Gastrocnemius medialis (tissue), 4 donors: ENCODE results near the gene IFT81. TPM values are rescaled to one million over a fixed set of nuclear protein-coding genes. Genes with fewer than 3 reads are reported as not detected.
A peak's percentile ranks its signal among the peaks of the same experiment; 100 is the strongest.
"Not testable (repeated sequence)": the region's sequence is repeated elsewhere in the genome, so short reads cannot be mapped to it uniquely, and the experiment has no call there.

Source experiments
- ATAC-seq, 2 donors: fragments of 150-250 bp; one replicate each; pipeline ENCODE4 v1.9.1; 2016
- DNase-seq, 2 donors: peaks; one replicate each; pipeline ENCODE4 v3.0.0-alpha.2; 2019
- H3K27ac ChIP-seq, 4 donors: fragments of 200-600 bp; sonication (generic); 1 replicate in 1 of 4; 2 replicates in 3 of 4; pipeline ENCODE4 v1.5.1; 2016 to 2018; ENCODE audit warnings: mild to moderate bottlenecking in 2 of 4, moderate library complexity in 1 of 4
- H3K27me3 ChIP-seq, 3 donors: fragments of 200-600 bp; sonication (generic) in 2 of 3; 1 replicate in 1 of 3; 2 replicates in 2 of 3; pipeline versions ENCODE4 v1.5.1 to v1.6.0; 2016 to 2019; ENCODE audit warnings: mild to moderate bottlenecking in 1 of 3, moderate library complexity in 1 of 3
- H3K36me3 ChIP-seq, 2 donors: fragments of 200-600 bp; sonication (generic) in 1 of 2; one replicate each; pipeline ENCODE4 v1.5.1; 2017 to 2018
- H3K4me1 ChIP-seq, 2 donors: fragments of 200-600 bp; sonication (generic) in 1 of 2; one replicate each; pipeline ENCODE4 v1.5.1; 2016 to 2017; ENCODE audit warnings: mild to moderate bottlenecking in 2 of 2
- H3K4me3 ChIP-seq, 4 donors: fragments of 200-600 bp; sonication (generic) in 3 of 4; 1 replicate in 1 of 4; 2 replicates in 3 of 4; pipeline ENCODE4 v1.5.1; 2016 to 2019; ENCODE audit warnings: mild to moderate bottlenecking in 2 of 4
- H3K9me3 ChIP-seq, 3 donors: fragments of 200-600 bp; sonication (generic) in 2 of 3; 1 replicate in 1 of 3; 2 replicates in 2 of 3; pipeline ENCODE4 v1.5.1; 2016 to 2019
- CTCF ChIP-seq, 5 experiments: fragments of 450-650 bp in 3 of 5; fragments of 200-600 bp in 2 of 5; sonication (generic) in 2 of 5; IDR thresholded peaks in 4 of 5; conservative IDR thresholded peaks in 1 of 5; 1 replicate in 4 of 5; 2 replicates in 1 of 5; pipeline ENCODE4 v1.5.1; 2016 to 2019; ENCODE audit warnings: antibody characterized with exemption in 5 of 5, mild to moderate bottlenecking in 3 of 5, moderate library complexity in 3 of 5
- POLR2A ChIP-seq, 2 donors: fragments of 450-650 bp; IDR thresholded peaks; one replicate each; pipeline ENCODE4 v1.6.1; 2017; ENCODE audit warnings: antibody characterized with exemption in 2 of 2, mild to moderate bottlenecking in 2 of 2, moderate library complexity in 2 of 2
- in situ Hi-C, 4 donors: fragments of 200-750 bp; cut with MboI; loops; one replicate each; pipeline versions ENCODE4 v1.15.0 to v1.8.0; 2017; ENCODE audit warnings: low sequenced_read_pairs in 4 of 4
- intact Hi-C: fragments of 100-400 bp; cut with DNase I; formaldehyde crosslinking; loops from one replicate; pipeline ENCODE4 v1.15.1; 2023; ENCODE audit warnings: low total_unique reads
- total RNA-seq, 4 donors: library from RNA; depleted of rRNA; stranded (reverse); fragments of >200 nt; gene quantifications; one replicate each; pipeline versions ENCODE4 v1.1.0 to v1.2.3, GENCODE V29; 2016

IFT81 gene
- total RNA-seq, 4 donors from 2014 or later: 3.3 to 4.5 (median 3.7) TPM

- Histone ChIP-seq H3K9me3 (no peaks in the 10 kb centered on the region), H3K36me3 (no peaks in the 10 kb centered on the region), H3K4me3 (no peak overlapping the region), H3K27me3 (no peaks in the 10 kb centered on the region), H3K4me1 (peaks cover 15 to 31% of the 10 kb centered on the region in 2 donors), H3K27ac (peak overlapping the region; percentile 75 to 82 (median 80))
- DNase-seq (no peak), ATAC-seq (no peak)
- TF ChIP-seq POLR2A (IDR thresholded peaks at IDR 0.05) (no peak), CTCF (IDR thresholded peaks at IDR 0.05 in 4 of 5, conservative IDR thresholded peaks at IDR 0.05 in 1 of 5) (no peak)
- in situ Hi-C loops (loop anchor here in 1 of 4 donors (10.0 kb wide), 1 partner anchor 118 kb away; no protein-coding TSS in a partner anchor), intact Hi-C loops (loop anchor here (5.0 kb wide), 1 partner anchor 50 kb away; no protein-coding TSS in a partner anchor)
Measured at GRCh38 chr12:110222433-110222832, 98.3 kb downstream of the IFT81 start.

DNA sequence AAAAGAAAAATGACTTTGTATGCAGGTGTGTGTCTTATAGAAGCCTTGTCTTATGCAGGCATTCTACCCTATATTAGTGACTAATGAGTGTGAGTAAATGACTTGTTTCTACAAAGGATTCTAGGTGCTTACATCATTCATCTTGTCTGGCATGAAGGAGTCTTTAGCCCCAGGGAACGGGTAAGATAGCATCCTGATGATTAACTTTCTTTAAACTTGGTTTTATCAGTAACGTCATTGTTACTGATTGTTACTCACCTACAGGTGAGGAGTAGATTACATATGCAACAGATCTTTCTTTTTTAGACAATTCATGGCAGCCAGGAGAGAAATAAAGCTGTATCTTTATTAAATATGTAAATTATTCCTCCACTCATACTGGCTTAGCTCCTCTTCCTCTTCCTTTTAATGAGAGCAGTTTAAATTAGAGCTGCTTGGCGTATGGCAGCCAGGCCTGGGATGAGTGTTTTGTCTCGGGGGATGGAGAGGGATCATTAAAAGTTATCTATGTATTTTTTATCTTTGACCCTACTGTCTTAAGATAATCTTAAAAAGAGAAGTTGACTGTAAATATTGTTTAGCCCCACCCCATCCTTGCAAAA is 99.7 kb downstream of the IFT81 start:
- TF ChIP-seq CTCF (IDR thresholded peaks at IDR 0.05 in 4 of 5, conservative IDR thresholded peaks at IDR 0.05 in 1 of 5): no peak
- TF ChIP-seq POLR2A (IDR thresholded peaks at IDR 0.05): no peak
- Histone ChIP-seq H3K27me3 (no peaks in the 10 kb centered on the region), H3K27ac (peak overlapping the region; percentile 75 to 82 (median 80)), H3K4me1 (peaks cover 17 to 34% of the 10 kb centered on the region in 2 donors), H3K4me3 (peak overlapping the region in 1 of 4 donors; percentile 31), H3K36me3 (no peaks in the 10 kb centered on the region), H3K9me3 (no peaks in the 10 kb centered on the region)
- DNase-seq: no peak
- no peak for ATAC-seq
- in situ Hi-C loops: loop anchor here in 1 of 4 donors (10.0 kb wide), 1 partner anchor 119 kb away; no protein-coding TSS in a partner anchor
- intact Hi-C loops: loop anchor here (2.0 to 5.0 kb wide), 4 partner anchors 52 to 123 kb away; partner anchors contain the start of gene ATP2A2

- TF ChIP-seq CTCF (IDR thresholded peaks at IDR 0.05 in 4 of 5, conservative IDR thresholded peaks at IDR 0.05 in 1 of 5) (peak in 4 of 5 experiments; percentile 53 to 76 (median 62)), POLR2A (IDR thresholded peaks at IDR 0.05) (no peak)
- DNase-seq (peak; percentile 36 to 44), ATAC-seq (peak; percentile 81 to 91)
- in situ Hi-C loops: loop anchor here in 1 of 4 donors (10.0 kb wide), 1 partner anchor 120 kb away; no protein-coding TSS in a partner anchor
- no peaks in the 10 kb centered on the region for H3K9me3 ChIP-seq
- H3K27ac ChIP-seq: peak overlapping the region; percentile 75 to 82 (median 80)
- intact Hi-C loops: loop anchor here (2.0 to 5.0 kb wide), 4 partner anchors 52 to 124 kb away; partner anchors contain the start of gene ATP2A2
- no peaks in the 10 kb centered on the region for H3K36me3 ChIP-seq
- H3K4me1 ChIP-seq: peaks cover 25 to 41% of the 10 kb centered on the region in 2 donors
- H3K4me3 ChIP-seq: peak overlapping the region; percentile 4 to 34 (median 18)
- H3K27me3 ChIP-seq: no peaks in the 10 kb centered on the region
Measured at GRCh38 chr12:110224379-110225304, 100.5 kb downstream of the IFT81 start.

DNA sequence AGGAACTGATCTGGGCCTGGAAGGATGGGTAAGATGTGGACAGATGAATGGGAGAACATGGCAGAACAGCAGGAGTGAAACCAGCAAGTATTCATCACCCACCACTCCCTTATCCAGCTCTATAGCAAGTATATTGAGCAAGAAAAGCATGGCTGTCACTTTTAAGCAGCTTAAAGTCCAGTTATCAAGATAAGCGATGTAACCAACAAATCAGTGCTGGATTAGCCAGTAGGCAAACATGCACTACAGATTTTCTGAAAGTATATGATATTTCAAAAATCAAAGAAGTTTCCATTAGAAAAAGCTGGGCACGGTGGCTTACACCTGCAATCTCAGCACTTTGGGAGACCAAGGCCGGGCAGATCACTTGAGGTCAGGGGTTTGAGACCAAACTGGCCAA is 103.0 kb downstream of the IFT81 start:
- Histone ChIP-seq H3K4me1 (peaks cover 25 to 39% of the 10 kb centered on the region in 2 donors), H3K36me3 (no peaks in the 10 kb centered on the region), H3K27ac (peak overlapping the region in 3 of 4 donors; percentile 62 to 82 (median 81)), H3K9me3 (no peaks in the 10 kb centered on the region), H3K4me3 (no peak overlapping the region), H3K27me3 (no peaks in the 10 kb centered on the region)
- DNase-seq (no peak), ATAC-seq (no peak)
- TF ChIP-seq POLR2A (IDR thresholded peaks at IDR 0.05) (no peak), CTCF (IDR thresholded peaks at IDR 0.05 in 4 of 5, conservative IDR thresholded peaks at IDR 0.05 in 1 of 5) (no peak)
- intact Hi-C loops (no loop called here), in situ Hi-C loops (loop anchor here in 1 of 4 donors (10.0 kb wide), 1 partner anchor 122 kb away; no protein-coding TSS in a partner anchor)

GRCh38 chr12:110228348-110228747 is 104.2 kb downstream of the IFT81 start:
- intact Hi-C loops, H3K27me3 ChIP-seq, H3K36me3 ChIP-seq, DNase-seq, ATAC-seq, H3K9me3 ChIP-seq, H3K4me3 ChIP-seq: not testable (repeated sequence)
- peaks cover 25 to 35% of the 10 kb centered on the region in 2 donors for H3K4me1 ChIP-seq
- H3K27ac ChIP-seq: peak overlapping the region; percentile 66 to 82 (median 72)
- in situ Hi-C loops: loop anchor here in 1 of 4 donors (10.0 kb wide), 1 partner anchor 124 kb away; no protein-coding TSS in a partner anchor
